HEK293T (cell line): Measurements from ENCODE around the gene IER5L.

Source experiments
- ARNT ChIP-seq: fragments of 450-650 bp; IDR thresholded peaks from 2 replicates; pipeline ENCODE4 v1.6.1; 2017; ENCODE audit warnings: mild to moderate bottlenecking
- BHLHE40 ChIP-seq: fragments of 450-650 bp; IDR thresholded peaks from 2 replicates; pipeline ENCODE4 v1.6.1; 2016; ENCODE audit warnings: mild to moderate bottlenecking, moderate library complexity, borderline replicate concordance
- CTBP1 ChIP-seq: fragments of 450-650 bp; IDR thresholded peaks from 2 replicates; pipeline ENCODE4 v1.6.1; 2016; ENCODE audit warnings: borderline replicate concordance
- FOXA1 ChIP-seq: fragments of 450-650 bp; IDR thresholded peaks from 2 replicates; pipeline ENCODE4 v1.6.1; 2016; ENCODE audit warnings: mild to moderate bottlenecking
- L3MBTL2 ChIP-seq: fragments of 450-650 bp; conservative IDR thresholded peaks from 2 replicates; pipeline ENCODE4 v1.6.1; 2016; ENCODE audit warnings: mild to moderate bottlenecking
- LEF1 ChIP-seq: fragments of 450-650 bp; IDR thresholded peaks from 2 replicates; pipeline ENCODE4 v1.6.1; 2017; ENCODE audit warnings: mild to moderate bottlenecking, borderline replicate concordance
- SP1 ChIP-seq: fragments of 450-650 bp; IDR thresholded peaks from 2 replicates; pipeline ENCODE4 v1.6.1; 2017
- SUZ12 ChIP-seq: fragments of 450-650 bp; IDR thresholded peaks from 2 replicates; pipeline ENCODE4 v1.6.1; 2016; ENCODE audit warnings: mild to moderate bottlenecking
- ZNF384 ChIP-seq: fragments of 450-650 bp; IDR thresholded peaks from 2 replicates; pipeline ENCODE4 v1.6.1; 2016
- TF ChIP-seq, protein P1 (sequence below): fragments of 450-650 bp; IDR thresholded peaks from 2 replicates; pipeline ENCODE4 v1.6.1; 2016

- TF ChIP-seq SP1 (no peak), SUZ12 (no peak), ARNT (no peak), ZNF384 (no peak), CTBP1 (no peak), BHLHE40 (no peak), FOXA1 (no peak), LEF1 (no peak), L3MBTL2 (no peak)
- TF ChIP-seq, protein P1, sequence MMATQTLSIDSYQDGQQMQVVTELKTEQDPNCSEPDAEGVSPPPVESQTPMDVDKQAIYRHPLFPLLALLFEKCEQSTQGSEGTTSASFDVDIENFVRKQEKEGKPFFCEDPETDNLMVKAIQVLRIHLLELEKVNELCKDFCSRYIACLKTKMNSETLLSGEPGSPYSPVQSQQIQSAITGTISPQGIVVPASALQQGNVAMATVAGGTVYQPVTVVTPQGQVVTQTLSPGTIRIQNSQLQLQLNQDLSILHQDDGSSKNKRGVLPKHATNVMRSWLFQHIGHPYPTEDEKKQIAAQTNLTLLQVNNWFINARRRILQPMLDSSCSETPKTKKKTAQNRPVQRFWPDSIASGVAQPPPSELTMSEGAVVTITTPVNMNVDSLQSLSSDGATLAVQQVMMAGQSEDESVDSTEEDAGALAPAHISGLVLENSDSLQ, result no peak
Measured at GRCh38 chr9:129185991-129186390, 7.9 kb upstream of the IER5L start.
